Ramos (cell line): ENCODE results near the gene SPIRE1.
"Not testable (repeated sequence)": the region's sequence is repeated elsewhere in the genome, so short reads cannot be mapped to it uniquely, and the experiment has no call there.

Source experiments
- in situ Hi-C: fragments of 300-500 bp; cut with MboI; formaldehyde crosslinking; loops from one replicate; pipeline ENCODE4 v1.14.3; 2022; ENCODE audit warnings: low sequenced_read_pairs; ENCODE audit not compliant: unreplicated experiment

The SPIRE1 gene

GRCh38 chr18:12507007-12507406, 150.9 kb downstream of the SPIRE1 start:
- in situ Hi-C loops, result no loop called here

DNA sequence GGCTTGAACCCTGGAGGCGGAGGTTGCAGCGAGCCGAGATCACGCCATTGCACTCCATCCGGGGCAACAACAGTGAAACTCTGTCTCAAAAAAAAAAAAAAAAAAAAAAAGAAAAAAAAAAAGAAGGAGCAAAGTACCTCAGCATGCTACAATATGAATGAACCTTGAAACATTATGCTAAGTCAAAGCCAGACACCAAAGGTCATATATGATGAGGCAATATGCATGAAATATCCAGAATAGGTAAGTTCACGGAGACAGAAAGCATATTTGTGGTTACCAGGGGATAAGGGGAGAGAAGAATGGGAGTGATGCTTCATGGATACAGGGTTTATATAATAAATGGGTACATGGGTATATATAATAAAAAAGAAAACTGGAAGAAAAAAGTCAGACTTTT, 156.9 kb downstream of the SPIRE1 start:
- in situ Hi-C loops, result no loop called here

DNA sequence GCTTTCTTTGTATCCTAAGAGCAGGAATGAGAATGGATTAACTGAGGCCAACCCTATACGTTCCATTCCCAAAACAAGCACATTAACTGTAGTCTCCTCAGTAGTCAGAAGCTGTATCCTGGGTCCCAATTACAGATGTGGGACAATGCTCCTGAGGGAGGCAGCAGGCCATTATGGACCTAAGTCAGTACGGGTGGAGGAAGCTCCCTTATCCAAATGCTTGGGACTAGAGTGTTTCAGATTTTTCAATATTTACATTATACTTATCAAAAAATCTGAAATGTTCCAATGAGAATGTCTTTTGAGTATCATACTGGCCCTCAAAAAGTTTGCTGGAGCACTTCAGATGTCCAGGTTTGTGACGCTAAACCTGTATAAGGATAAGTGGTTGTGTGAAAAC, 160.1 kb downstream of the SPIRE1 start:
- in situ Hi-C loops, result no loop called here

GRCh38 chr18:12497296-12497695, 160.6 kb downstream of the SPIRE1 start:
- in situ Hi-C loops, result no loop called here

GRCh38 chr18:12492907-12493306, 165.0 kb downstream of the SPIRE1 start:
- in situ Hi-C loops, result no loop called here

GRCh38 chr18:12491611-12492435, 166.1 kb downstream of the SPIRE1 start:
- in situ Hi-C loops, result no loop called here

DNA sequence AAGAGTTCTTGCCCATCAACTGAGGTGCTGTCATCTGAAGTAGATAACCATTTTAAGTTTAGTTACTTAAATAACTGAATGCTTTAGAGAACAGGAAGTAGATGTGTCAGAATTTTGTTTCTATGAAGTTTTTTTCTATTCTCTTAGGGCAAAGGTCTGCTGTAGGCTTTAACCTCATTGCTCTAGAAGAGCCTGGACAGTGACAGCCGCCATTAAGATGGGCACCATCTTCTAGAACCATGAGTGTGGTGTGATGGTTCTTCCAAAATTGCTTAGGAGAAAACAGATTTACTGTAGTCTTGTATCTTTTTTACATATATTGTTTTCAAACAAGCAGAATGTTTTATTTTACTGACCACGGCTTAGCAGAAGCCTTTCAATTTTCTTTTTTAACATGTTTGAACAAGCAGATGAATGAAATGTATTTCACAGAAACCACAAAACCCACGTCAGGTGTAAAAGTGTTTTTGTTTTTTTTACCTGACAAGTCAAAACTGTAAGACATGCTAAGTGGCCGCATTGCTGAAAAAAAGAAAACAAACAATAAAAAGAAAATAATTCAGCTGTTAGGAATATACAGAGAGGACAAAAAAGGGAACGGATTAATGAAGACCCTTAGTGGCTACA, 172.3 kb downstream of the SPIRE1 start:
- in situ Hi-C loops, result no loop called here

- in situ Hi-C loops, result not testable (repeated sequence)
Measured at GRCh38 chr18:12481915-12482314, 176.0 kb downstream of the SPIRE1 start.

GRCh38 chr18:12479982-12480381, 177.9 kb downstream of the SPIRE1 start:
- in situ Hi-C loops, result no loop called here

DNA sequence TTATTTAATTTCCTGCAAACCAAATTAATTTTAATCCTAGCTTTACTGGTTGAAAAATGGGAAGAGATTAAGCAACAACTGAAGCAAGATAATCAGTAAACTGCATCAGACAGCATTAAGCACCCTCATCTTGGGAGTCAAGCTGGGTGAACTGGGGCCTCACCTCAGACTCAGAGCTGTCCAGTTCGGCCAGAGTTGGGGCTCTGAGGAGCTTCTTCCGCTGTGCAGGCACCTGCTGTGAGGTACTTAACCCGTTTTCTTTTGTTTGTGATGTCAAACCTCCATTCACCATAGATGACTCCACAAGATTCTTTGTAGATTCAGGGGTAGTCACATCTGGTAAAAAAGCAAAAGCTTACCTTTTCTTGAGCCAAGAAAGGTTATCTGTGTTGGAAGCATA, 178.4 kb downstream of the SPIRE1 start:
- in situ Hi-C loops, result no loop called here

GRCh38 chr18:12478269-12479047, 179.4 kb downstream of the SPIRE1 start:
- in situ Hi-C loops, result no loop called here

- in situ Hi-C loops, result no loop called here
Measured at GRCh38 chr18:12477606-12478005, 180.3 kb downstream of the SPIRE1 start.

GRCh38 chr18:12476955-12477354, 181.0 kb downstream of the SPIRE1 start:
- in situ Hi-C loops, result no loop called here

- in situ Hi-C loops, result no loop called here
Measured at GRCh38 chr18:12474876-12475275, 183.0 kb downstream of the SPIRE1 start.

DNA sequence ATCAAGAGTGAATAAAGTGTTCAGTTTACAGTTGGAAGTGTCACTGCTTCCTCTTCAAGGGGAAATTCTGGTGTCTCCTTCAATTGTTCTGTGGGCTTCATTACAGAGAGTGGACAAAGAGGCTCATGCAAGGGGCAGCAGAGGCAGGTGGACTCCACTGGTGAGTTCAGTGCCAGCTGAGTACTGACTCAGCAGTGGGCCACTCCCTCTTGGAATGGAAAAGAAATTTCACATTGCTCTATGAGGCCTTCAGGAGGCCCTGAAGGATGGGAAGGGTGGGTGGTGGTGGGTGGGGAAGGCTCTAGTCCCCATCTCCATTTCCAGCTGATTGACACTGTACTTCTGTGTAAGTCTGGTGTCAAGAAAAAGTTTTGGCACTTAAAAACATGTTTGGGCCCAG, 183.8 kb downstream of the SPIRE1 start:
- in situ Hi-C loops, result no loop called here

GRCh38 chr18:12470382-12471075, 187.4 kb downstream of the SPIRE1 start:
- in situ Hi-C loops, result no loop called here

DNA sequence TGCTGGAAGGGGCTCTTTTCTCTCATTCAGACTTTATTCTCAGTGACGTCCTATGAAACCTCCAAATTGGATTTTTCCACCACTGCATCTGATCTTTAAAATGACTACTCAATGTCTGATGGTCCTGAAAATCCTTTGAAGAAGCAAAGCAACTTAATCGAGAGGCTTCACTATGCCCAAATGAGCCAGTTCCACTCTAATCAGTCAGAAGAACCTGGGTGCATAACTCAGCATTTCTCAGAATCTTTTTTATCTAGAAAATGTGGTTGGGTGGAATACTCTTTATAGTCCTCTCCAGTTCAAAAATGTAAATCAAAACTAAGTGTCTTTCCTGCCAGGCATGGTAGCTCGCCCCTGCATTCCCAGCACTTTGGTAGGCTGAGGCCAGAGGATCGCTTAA, 189.5 kb downstream of the SPIRE1 start:
- in situ Hi-C loops, result no loop called here

GRCh38 chr18:12464731-12465130, 193.2 kb downstream of the SPIRE1 start:
- in situ Hi-C loops, result no loop called here

DNA sequence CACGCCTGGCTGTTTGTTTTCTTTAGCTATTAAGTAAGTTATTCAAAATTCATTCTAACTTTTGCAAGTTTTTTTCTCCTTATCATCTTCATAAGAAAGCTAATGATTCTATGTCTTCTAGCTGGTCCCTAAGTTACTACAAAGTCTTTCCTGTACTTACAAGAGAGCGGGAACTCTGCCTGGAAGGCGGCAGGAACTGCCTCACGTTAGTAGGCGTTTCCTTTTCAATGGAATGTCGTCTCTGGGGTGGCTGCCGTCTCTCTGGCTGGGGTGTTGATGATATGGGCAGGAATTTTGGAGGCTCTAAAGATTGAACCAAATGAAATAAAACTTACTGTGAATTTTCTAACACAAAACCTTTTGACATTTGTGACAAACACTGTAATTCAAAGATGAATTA, 194.7 kb downstream of the SPIRE1 start:
- in situ Hi-C loops, result no loop called here

DNA sequence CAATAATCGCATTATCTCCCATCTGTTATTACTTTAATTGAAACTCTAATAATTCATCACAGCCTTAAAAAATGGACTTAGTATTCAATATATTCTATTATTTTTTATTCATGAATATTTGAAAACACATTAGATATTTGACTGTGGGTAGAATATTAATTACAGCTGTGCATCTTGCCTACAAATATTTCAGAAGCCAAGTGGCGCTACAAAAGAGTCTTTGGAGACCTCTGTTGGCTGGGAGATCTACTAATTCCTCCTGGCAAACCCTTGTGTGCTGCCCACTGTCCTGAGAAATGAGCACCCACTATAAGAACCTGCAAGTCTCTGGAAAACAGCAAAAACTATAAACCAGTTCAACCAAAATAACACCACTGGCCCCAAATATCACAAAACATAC, 195.7 kb downstream of the SPIRE1 start:
- in situ Hi-C loops, result no loop called here

DNA sequence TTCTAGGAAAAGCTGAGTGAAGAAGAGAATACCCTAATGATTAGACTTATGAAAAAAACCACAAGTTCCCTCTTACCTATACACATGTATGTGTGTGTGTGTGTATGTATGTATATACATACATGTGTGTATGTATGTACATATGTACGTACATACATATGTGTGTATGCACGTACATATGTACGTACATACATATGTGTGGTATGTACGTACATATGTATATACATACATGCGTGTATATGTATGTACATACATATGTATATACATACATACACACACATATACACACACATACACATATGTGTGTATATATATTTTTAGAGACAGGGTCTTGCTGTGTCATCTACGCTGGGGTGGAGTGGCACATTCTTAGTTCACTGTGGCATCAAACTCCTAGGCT, 196.6 kb downstream of the SPIRE1 start:
- in situ Hi-C loops, result no loop called here
